ENCODE data around the gene ZNF496.
"Not testable (repeated sequence)": the region's sequence is repeated elsewhere in the genome, so short reads cannot be mapped to it uniquely, and the experiment has no call there.

The ZNF496 gene

DNA sequence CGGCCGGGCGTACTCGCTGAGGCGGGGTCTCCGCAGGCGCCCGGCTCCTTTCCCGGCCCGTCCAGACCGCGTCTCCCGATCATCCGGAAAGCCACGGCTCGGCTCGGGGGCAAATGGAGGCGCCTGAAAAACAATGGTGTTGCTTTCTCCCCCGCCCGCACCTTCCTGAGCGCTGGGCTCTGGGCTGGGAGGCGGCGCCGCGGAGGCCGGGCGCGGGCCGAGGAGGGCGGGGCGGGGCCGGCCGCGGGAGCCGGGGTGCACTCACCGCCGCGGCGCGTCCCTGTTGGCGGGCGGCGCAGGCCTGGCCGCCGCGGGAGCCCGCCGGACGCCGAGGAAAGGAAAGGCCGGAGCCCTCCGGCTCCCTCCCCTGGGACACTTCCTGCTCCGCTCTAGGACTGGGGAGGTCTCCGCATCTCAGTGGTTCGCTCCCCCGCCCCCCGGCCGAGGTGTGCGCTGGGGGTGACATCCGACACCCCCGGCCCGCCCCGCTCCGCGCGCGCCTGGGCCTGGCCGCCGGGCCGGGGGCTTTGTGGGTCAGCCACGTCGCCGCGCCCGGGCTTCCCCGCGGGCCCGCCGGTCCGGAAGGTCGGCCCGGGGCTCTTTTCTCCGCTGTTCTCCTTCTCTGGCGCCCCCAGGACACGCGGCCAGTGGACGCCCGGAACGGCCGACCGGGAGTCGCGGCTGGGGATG lies at the start of gene ZNF496:
Gene ZNF496 (minus strand): TSS at position 343 of the 690 bp plus-strand sequence. CDS start 2,289 bp downstream, outside the sequence.
- peak; percentile 49 for DNase-seq (ENCODE audit: low read depth)
- TF ChIP-seq, protein P1, sequence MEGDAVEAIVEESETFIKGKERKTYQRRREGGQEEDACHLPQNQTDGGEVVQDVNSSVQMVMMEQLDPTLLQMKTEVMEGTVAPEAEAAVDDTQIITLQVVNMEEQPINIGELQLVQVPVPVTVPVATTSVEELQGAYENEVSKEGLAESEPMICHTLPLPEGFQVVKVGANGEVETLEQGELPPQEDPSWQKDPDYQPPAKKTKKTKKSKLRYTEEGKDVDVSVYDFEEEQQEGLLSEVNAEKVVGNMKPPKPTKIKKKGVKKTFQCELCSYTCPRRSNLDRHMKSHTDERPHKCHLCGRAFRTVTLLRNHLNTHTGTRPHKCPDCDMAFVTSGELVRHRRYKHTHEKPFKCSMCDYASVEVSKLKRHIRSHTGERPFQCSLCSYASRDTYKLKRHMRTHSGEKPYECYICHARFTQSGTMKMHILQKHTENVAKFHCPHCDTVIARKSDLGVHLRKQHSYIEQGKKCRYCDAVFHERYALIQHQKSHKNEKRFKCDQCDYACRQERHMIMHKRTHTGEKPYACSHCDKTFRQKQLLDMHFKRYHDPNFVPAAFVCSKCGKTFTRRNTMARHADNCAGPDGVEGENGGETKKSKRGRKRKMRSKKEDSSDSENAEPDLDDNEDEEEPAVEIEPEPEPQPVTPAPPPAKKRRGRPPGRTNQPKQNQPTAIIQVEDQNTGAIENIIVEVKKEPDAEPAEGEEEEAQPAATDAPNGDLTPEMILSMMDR (conservative IDR thresholded peaks at IDR 0.05; ENCODE audit: low read depth, low read length), result no peak

DNA sequence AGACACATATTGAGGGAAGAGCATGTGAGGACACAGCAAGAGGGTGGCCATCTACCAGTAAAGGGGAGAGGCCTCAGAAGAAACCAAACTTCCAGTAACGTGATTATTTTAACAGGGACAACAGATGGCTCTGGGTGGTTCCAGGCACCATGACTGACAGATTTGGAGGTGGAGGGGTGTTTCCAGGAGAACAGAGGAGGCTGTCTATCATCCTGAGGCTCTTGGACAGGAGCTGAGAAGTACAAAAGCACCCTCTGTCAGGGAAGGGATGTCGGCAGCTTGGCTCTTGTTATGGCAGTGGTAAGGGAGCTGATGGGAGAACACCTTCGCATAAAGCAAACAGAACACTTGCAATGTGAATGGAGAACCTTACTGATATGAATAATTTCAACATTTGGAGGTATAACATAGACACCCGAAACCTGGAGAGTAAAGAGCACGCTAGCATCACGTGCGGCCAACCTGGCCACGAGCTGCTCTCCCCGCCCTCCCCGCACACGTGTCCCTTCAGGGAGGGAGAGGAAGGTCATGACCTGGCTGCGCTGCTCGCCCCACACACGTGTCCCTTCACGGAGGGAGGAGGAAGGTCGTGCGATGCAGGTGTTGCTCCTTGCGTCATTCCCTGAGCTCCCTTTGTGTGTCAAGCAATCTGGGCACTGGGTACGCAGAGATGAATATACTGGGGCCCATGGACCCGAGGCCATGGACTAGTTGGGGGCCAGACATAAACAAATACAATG lies 46.8 kb upstream of the ZNF496 start:
- TF ChIP-seq, protein P1 (conservative IDR thresholded peaks at IDR 0.05; ENCODE audit: low read depth, low read length), result no peak
- DNase-seq (ENCODE audit: low read depth), result no peak
- H3K4me3 ChIP-seq (ENCODE audit: low read length), result no peak overlapping the region

More for the DNA sequence above, at the start of gene ZNF496:
- peak within 1 kb of the TSS; percentile 80 for H3K4me3 ChIP-seq (ENCODE audit: low read length)

DNA sequence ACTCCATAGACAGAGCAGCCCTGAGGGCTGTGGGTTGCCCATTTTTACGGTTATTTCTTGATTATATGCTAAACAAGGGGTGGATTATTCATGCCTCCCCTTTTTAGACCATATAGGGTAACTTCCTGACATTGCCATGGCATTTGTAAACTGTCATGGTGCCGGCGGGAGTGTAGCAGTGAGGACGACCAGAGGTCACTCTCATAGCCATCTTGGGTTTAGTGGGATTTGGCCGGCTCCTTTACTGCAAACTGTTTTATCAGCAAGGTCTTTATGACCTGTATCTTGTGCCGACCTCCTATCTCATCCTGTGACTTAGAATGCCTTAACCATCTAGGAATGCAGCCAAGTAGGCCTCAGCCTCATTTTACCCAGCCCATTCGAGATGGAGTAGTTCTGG lies 46.0 kb upstream of the ZNF496 start:
- not testable (repeated sequence) for DNase-seq (ENCODE audit: low read depth); H3K4me3 ChIP-seq (ENCODE audit: low read length)

DNA sequence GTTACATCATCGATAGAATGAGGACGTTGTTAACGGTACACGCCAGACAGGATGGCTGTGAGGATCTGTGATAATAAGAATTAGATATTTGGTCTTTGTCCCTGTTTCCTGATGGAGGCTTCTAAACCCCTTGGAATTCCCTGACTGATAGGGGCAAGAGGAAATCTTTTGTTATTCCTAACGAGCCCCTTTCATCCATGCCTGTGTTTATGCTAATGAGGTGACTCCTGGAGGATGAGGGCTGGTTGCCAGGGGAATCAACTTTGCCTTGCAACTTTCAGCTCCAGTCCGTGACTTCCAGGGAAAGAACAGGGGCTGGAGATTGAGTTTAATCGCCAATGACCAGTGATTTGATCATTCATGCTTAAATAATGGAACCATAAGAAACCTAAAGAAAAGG lies 45.0 kb upstream of the ZNF496 start:
- TF ChIP-seq, protein P1 (conservative IDR thresholded peaks at IDR 0.05; ENCODE audit: low read depth, low read length), result no peak
- no peak overlapping the region for H3K4me3 ChIP-seq (ENCODE audit: low read length)
- no peak for DNase-seq (ENCODE audit: low read depth)

DNA sequence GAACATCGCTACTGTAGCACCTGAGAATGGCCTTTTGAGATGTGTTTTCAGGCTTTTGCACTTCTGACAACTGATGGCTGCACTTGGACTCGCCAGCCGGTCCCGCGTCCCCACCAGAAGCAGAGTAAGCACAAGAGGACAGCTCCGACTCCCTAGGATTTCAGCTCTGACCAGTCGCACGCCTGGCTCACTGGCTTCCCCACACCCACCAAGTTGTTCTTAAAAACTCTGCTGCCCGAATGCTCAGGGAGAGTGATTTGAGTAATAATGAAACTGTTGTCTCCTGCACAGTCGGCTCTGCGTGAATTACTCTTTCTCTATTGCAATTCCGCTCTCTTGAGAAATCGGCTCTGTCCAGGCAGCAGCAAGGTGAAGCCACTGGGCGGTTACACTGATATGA lies 44.1 kb upstream of the ZNF496 start:
- no peak for DNase-seq (ENCODE audit: low read depth)
- TF ChIP-seq, protein P1 (conservative IDR thresholded peaks at IDR 0.05; ENCODE audit: low read depth, low read length), result no peak
- no peak overlapping the region for H3K4me3 ChIP-seq (ENCODE audit: low read length)

DNA sequence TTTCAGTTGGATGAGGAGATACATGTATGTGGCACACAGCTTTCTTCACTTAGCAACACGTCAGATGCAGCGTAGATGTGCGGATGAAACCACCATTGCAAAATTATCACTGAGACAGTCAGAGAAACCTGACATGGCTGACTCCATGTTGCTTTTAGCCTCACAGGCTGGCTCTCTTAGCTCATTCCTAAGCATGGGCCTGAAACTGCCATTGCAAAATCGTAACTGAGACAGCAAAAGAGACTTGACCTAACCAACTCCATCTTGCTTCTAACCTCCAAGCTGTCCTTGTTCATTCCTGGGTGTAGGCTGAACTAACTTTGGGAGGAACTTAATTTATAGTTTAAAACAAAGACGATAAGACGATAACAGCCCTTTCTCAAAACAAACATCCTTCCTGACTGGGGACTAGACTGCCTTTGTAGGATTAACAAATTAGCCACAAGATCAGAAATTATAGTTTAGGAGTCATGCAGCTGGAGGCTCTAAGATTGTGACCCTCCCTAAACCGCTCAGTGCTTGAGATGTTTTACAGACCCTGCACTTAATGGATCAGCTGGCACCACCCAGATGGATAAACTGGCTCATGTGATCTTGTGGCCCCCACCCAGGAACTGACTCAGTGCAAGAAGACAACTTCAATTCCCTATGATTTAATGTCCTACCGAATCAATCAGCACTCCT lies 43.1 kb upstream of the ZNF496 start:
- not testable (repeated sequence) for DNase-seq (ENCODE audit: low read depth)

DNA sequence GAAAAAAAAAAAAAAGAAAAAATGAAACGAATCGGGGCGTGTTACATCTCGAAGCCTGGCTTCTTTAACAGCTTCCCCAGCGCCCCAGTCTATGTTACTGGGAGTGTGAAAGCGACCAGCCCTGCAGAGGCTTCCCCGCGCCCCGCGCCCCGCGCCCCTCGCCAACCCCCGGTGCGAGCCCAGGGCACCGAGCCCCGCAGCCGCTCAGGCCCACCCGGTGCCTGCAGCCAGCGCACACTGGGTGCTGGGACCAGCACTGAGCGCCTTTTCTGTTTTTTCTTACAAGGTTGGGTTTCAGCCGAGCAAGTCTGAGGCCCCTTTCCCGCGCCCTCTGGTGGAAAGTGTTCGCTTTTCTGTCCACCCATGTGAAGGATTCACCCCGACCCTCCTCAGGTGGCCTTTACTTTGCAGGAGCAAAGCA lies 42.1 kb upstream of the ZNF496 start:
- no peak for DNase-seq (ENCODE audit: low read depth)
- TF ChIP-seq, protein P1 (conservative IDR thresholded peaks at IDR 0.05; ENCODE audit: low read depth, low read length), result peak; percentile 53
- H3K4me3 ChIP-seq (ENCODE audit: low read length), result no peak overlapping the region

More for the DNA sequence above, 43.1 kb upstream of the ZNF496 start:
- H3K4me3 ChIP-seq (ENCODE audit: low read length), result not testable (repeated sequence)

All from retinal pigment epithelial cell (primary cell).